GM20431 (cell line): ENCODE results near the gene GTF3C4.

Experiments
- in situ Hi-C: fragments of 300-500 bp; cut with MseI, MboI; formaldehyde crosslinking; loops from one replicate; pipeline ENCODE4 v1.15.0; 2020; ENCODE audit warnings: low sequenced_read_pairs; ENCODE audit not compliant: unreplicated experiment

Gene GTF3C4

GRCh38 chr9:132728497-132728896 is 58.2 kb downstream of the GTF3C4 start:
- in situ Hi-C loops, result no loop called here

- in situ Hi-C loops, result no loop called here
These were observed 59.1 kb downstream of the GTF3C4 start for GRCh38 chr9:132729235-132729890.

- in situ Hi-C loops, result no loop called here
These were observed 60.1 kb downstream of the GTF3C4 start for GRCh38 chr9:132730054-132731033.

- in situ Hi-C loops, result no loop called here
These were observed 61.0 kb downstream of the GTF3C4 start for GRCh38 chr9:132731230-132731629.

GRCh38 chr9:132732326-132733259 is 62.3 kb downstream of the GTF3C4 start:
- in situ Hi-C loops, result no loop called here

- in situ Hi-C loops, result no loop called here
These were observed 63.1 kb downstream of the GTF3C4 start for GRCh38 chr9:132733260-132733815.

GRCh38 chr9:132739710-132740310 is 69.5 kb downstream of the GTF3C4 start:
- in situ Hi-C loops, result no loop called here

GRCh38 chr9:132740526-132741309 is 70.5 kb downstream of the GTF3C4 start:
- in situ Hi-C loops, result no loop called here

- in situ Hi-C loops, result no loop called here
These were observed 72.6 kb downstream of the GTF3C4 start for GRCh38 chr9:132742821-132743311.

GRCh38 chr9:132743931-132744479 is 73.7 kb downstream of the GTF3C4 start:
- in situ Hi-C loops, result no loop called here
